Measurements from ENCODE around the gene LILRA5.

LILRA5 gene

GRCh38 chr19:54356444-54357056 lies 43.6 kb upstream of the LILRA5 start:
- no peaks in the 10 kb centered on the region for H3K9me3 ChIP-seq (ENCODE audit: insufficient read depth, low read depth, low read length)
- H3K36me3 ChIP-seq (ENCODE audit: control insufficient read depth in 1 of 2, insufficient read depth in 2 of 2, low read length in 2 of 2): no peaks in the 10 kb centered on the region
- no peaks in the 10 kb centered on the region for H3K4me1 ChIP-seq (ENCODE audit: control insufficient read depth in 1 of 2, insufficient read depth in 2 of 2, low read length in 2 of 2)
- H4K12ac ChIP-seq (ENCODE audit: low read depth, low read length): no peak overlapping the region
- H3K4ac ChIP-seq (ENCODE audit: low read depth, low read length): no peak overlapping the region
- DNase-seq: no peak
- H3K9ac ChIP-seq (ENCODE audit: low read length): no peak overlapping the region
- no peak overlapping the region for H3K18ac ChIP-seq (ENCODE audit: low read length)
- no peak overlapping the region for H2AFZ ChIP-seq (ENCODE audit: insufficient read depth, low read length, poor library complexity)
- H3K79me2 ChIP-seq (ENCODE audit: control insufficient read depth, insufficient read depth, low read length, poor library complexity): no peaks in the 10 kb centered on the region
- no peaks in the 10 kb centered on the region for H3K27me3 ChIP-seq (ENCODE audit: insufficient read depth, low read length)
- no peak overlapping the region for H2BK12ac ChIP-seq (ENCODE audit: low read length)
- H4K8ac ChIP-seq (ENCODE audit: low read depth, low read length): no peak overlapping the region
- H2AK5ac ChIP-seq (ENCODE audit: low read length): no peak overlapping the region
- WGBS (ENCODE audit: extremely low coverage, insufficient coverage, insufficient read length): no CpG with 5 or more reads among the region's 12 CpGs
- H2BK120ac ChIP-seq (ENCODE audit: insufficient read depth, low read length, poor library complexity): no peak overlapping the region
- H3K27ac ChIP-seq (ENCODE audit: low read depth, low read length): no peak overlapping the region
- no peaks in the 10 kb centered on the region for H3K79me1 ChIP-seq (ENCODE audit: low read length)
- no peak overlapping the region for H3K14ac ChIP-seq (ENCODE audit: low read length)
- no peak overlapping the region for H2BK5ac ChIP-seq (ENCODE audit: low read depth, low read length, poor library complexity)
- H4K91ac ChIP-seq (ENCODE audit: low read depth, low read length): no peak overlapping the region
- no peak overlapping the region for H3K23ac ChIP-seq (ENCODE audit: low read length)
- no peak overlapping the region for H3K4me2 ChIP-seq (ENCODE audit: low read length)
- no peak overlapping the region for H3K4me3 ChIP-seq (ENCODE audit: low read depth, low read length)

GRCh38 chr19:54355675-54356074 lies 42.7 kb upstream of the LILRA5 start:
- no CpG with 5 or more reads among the region's 14 CpGs for WGBS (ENCODE audit: extremely low coverage, insufficient coverage, insufficient read length)
- no peak overlapping the region for H2AK5ac ChIP-seq (ENCODE audit: low read length)
- H3K79me1 ChIP-seq (ENCODE audit: low read length): no peaks in the 10 kb centered on the region
- no peak overlapping the region for H2AFZ ChIP-seq (ENCODE audit: insufficient read depth, low read length, poor library complexity)
- no peaks in the 10 kb centered on the region for H3K27me3 ChIP-seq (ENCODE audit: insufficient read depth, low read length)
- H3K4me2 ChIP-seq (ENCODE audit: low read length): no peak overlapping the region
- no peak overlapping the region for H2BK12ac ChIP-seq (ENCODE audit: low read length)
- H3K4me3 ChIP-seq (ENCODE audit: low read depth, low read length): no peak overlapping the region
- no peaks in the 10 kb centered on the region for H3K36me3 ChIP-seq (ENCODE audit: control insufficient read depth in 1 of 2, insufficient read depth in 2 of 2, low read length in 2 of 2)
- no peaks in the 10 kb centered on the region for H3K79me2 ChIP-seq (ENCODE audit: control insufficient read depth, insufficient read depth, low read length, poor library complexity)
- H3K4me1 ChIP-seq (ENCODE audit: control insufficient read depth in 1 of 2, insufficient read depth in 2 of 2, low read length in 2 of 2): no peaks in the 10 kb centered on the region
- H4K91ac ChIP-seq (ENCODE audit: low read depth, low read length): no peak overlapping the region
- H2BK5ac ChIP-seq (ENCODE audit: low read depth, low read length, poor library complexity): no peak overlapping the region
- DNase-seq: no peak
- no peak overlapping the region for H4K12ac ChIP-seq (ENCODE audit: low read depth, low read length)
- no peak overlapping the region for H3K23ac ChIP-seq (ENCODE audit: low read length)
- no peak overlapping the region for H2BK120ac ChIP-seq (ENCODE audit: insufficient read depth, low read length, poor library complexity)
- H3K9me3 ChIP-seq (ENCODE audit: insufficient read depth, low read depth, low read length): no peaks in the 10 kb centered on the region
- no peak overlapping the region for H3K4ac ChIP-seq (ENCODE audit: low read depth, low read length)
- H4K8ac ChIP-seq (ENCODE audit: low read depth, low read length): no peak overlapping the region
- H3K9ac ChIP-seq (ENCODE audit: low read length): no peak overlapping the region
- no peak overlapping the region for H3K14ac ChIP-seq (ENCODE audit: low read length)
- H3K18ac ChIP-seq (ENCODE audit: low read length): no peak overlapping the region
- no peak overlapping the region for H3K27ac ChIP-seq (ENCODE audit: low read depth, low read length)

GRCh38 chr19:54354761-54355160 lies 41.8 kb upstream of the LILRA5 start:
- Histone ChIP-seq H3K23ac (ENCODE audit: low read length) (no peak overlapping the region), H2AFZ (ENCODE audit: insufficient read depth, low read length, poor library complexity) (no peak overlapping the region), H2BK120ac (ENCODE audit: insufficient read depth, low read length, poor library complexity) (no peak overlapping the region), H2BK5ac (ENCODE audit: low read depth, low read length, poor library complexity) (no peak overlapping the region), H3K4me1 (ENCODE audit: control insufficient read depth in 1 of 2, insufficient read depth in 2 of 2, low read length in 2 of 2) (no peaks in the 10 kb centered on the region), H2AK5ac (ENCODE audit: low read length) (no peak overlapping the region), H3K36me3 (ENCODE audit: control insufficient read depth in 1 of 2, insufficient read depth in 2 of 2, low read length in 2 of 2) (no peaks in the 10 kb centered on the region), H3K4ac (ENCODE audit: low read depth, low read length) (no peak overlapping the region), H4K12ac (ENCODE audit: low read depth, low read length) (no peak overlapping the region), H3K4me3 (ENCODE audit: low read depth, low read length) (no peak overlapping the region), H3K27ac (ENCODE audit: low read depth, low read length) (no peak overlapping the region), H3K27me3 (ENCODE audit: insufficient read depth, low read length) (no peaks in the 10 kb centered on the region), H3K9me3 (ENCODE audit: insufficient read depth, low read depth, low read length) (no peaks in the 10 kb centered on the region), H3K14ac (ENCODE audit: low read length) (no peak overlapping the region), H4K8ac (ENCODE audit: low read depth, low read length) (no peak overlapping the region), H3K18ac (ENCODE audit: low read length) (no peak overlapping the region), H3K79me2 (ENCODE audit: control insufficient read depth, insufficient read depth, low read length, poor library complexity) (no peaks in the 10 kb centered on the region), H2BK12ac (ENCODE audit: low read length) (no peak overlapping the region), H3K9ac (ENCODE audit: low read length) (no peak overlapping the region), H3K79me1 (ENCODE audit: low read length) (no peaks in the 10 kb centered on the region), H3K4me2 (ENCODE audit: low read length) (no peak overlapping the region), H4K91ac (ENCODE audit: low read depth, low read length) (no peak overlapping the region)
- no CpG with 5 or more reads among the region's 3 CpGs for WGBS (ENCODE audit: extremely low coverage, insufficient coverage, insufficient read length)
- DNase-seq: no peak

GRCh38 chr19:54352546-54352945 lies 39.6 kb upstream of the LILRA5 start:
- no peak for DNase-seq
- no peak overlapping the region for H2BK5ac ChIP-seq (ENCODE audit: low read depth, low read length, poor library complexity)
- no peak overlapping the region for H2AK5ac ChIP-seq (ENCODE audit: low read length)
- H3K18ac ChIP-seq (ENCODE audit: low read length): no peak overlapping the region
- H3K4ac ChIP-seq (ENCODE audit: low read depth, low read length): no peak overlapping the region
- H3K4me1 ChIP-seq (ENCODE audit: control insufficient read depth in 1 of 2, insufficient read depth in 2 of 2, low read length in 2 of 2): no peaks in the 10 kb centered on the region
- H4K12ac ChIP-seq (ENCODE audit: low read depth, low read length): no peak overlapping the region
- no peak overlapping the region for H3K4me2 ChIP-seq (ENCODE audit: low read length)
- no peak overlapping the region for H3K4me3 ChIP-seq (ENCODE audit: low read depth, low read length)
- no peak overlapping the region for H4K91ac ChIP-seq (ENCODE audit: low read depth, low read length)
- no peak overlapping the region for H3K14ac ChIP-seq (ENCODE audit: low read length)
- no peak overlapping the region for H3K23ac ChIP-seq (ENCODE audit: low read length)
- no peak overlapping the region for H2AFZ ChIP-seq (ENCODE audit: insufficient read depth, low read length, poor library complexity)
- H3K27me3 ChIP-seq (ENCODE audit: insufficient read depth, low read length): no peaks in the 10 kb centered on the region
- no peaks in the 10 kb centered on the region for H3K36me3 ChIP-seq (ENCODE audit: control insufficient read depth in 1 of 2, insufficient read depth in 2 of 2, low read length in 2 of 2)
- H3K9ac ChIP-seq (ENCODE audit: low read length): no peak overlapping the region
- no peaks in the 10 kb centered on the region for H3K79me1 ChIP-seq (ENCODE audit: low read length)
- no peak overlapping the region for H2BK12ac ChIP-seq (ENCODE audit: low read length)
- no peak overlapping the region for H3K27ac ChIP-seq (ENCODE audit: low read depth, low read length)
- H4K8ac ChIP-seq (ENCODE audit: low read depth, low read length): no peak overlapping the region
- no peaks in the 10 kb centered on the region for H3K79me2 ChIP-seq (ENCODE audit: control insufficient read depth, insufficient read depth, low read length, poor library complexity)
- peaks cover 5% of the 10 kb centered on the region for H3K9me3 ChIP-seq (ENCODE audit: insufficient read depth, low read depth, low read length)
- no CpG with 5 or more reads among the region's 3 CpGs for WGBS (ENCODE audit: extremely low coverage, insufficient coverage, insufficient read length)
- H2BK120ac ChIP-seq (ENCODE audit: insufficient read depth, low read length, poor library complexity): no peak overlapping the region
